ENCODE measurements around the gene SLCO3A1. TPM values are rescaled to one million over a fixed set of nuclear protein-coding genes. Genes with fewer than 3 reads are reported as not detected.

Gene SLCO3A1
- total RNA-seq, 1 donor from 2014 or later, result 7.7 TPM

- Mint-ChIP-seq H3K9me3 (ENCODE audit: low read depth) (peaks cover 2% of the 10 kb centered on the region), H3K4me3 (ENCODE audit: low read depth) (no peak overlapping the region), H3K36me3 (ENCODE audit: insufficient read depth) (no peaks in the 10 kb centered on the region), H3K27me3 (peaks cover 9% of the 10 kb centered on the region), H3K27ac (no peak overlapping the region), H3K4me1 (ENCODE audit: low read depth) (peaks cover 14% of the 10 kb centered on the region)
- TF ChIP-seq CTCF (IDR thresholded peaks at IDR 0.05; ENCODE audit: unreplicated experiment), result no peak
- DNase-seq (ENCODE audit: low spot score, unreplicated experiment), result no peak
Observed at GRCh38 chr15:91938136-91938535, 84.6 kb downstream of the SLCO3A1 start.

GRCh38 chr15:91939403-91939831 lies 85.9 kb downstream of the SLCO3A1 start:
- DNase-seq (ENCODE audit: low spot score, unreplicated experiment), result no peak
- TF ChIP-seq CTCF (IDR thresholded peaks at IDR 0.05; ENCODE audit: unreplicated experiment), result no peak
- Mint-ChIP-seq H3K36me3 (ENCODE audit: insufficient read depth) (no peaks in the 10 kb centered on the region), H3K9me3 (ENCODE audit: low read depth) (no peaks in the 10 kb centered on the region), H3K4me3 (ENCODE audit: low read depth) (no peak overlapping the region), H3K4me1 (ENCODE audit: low read depth) (peaks cover 14% of the 10 kb centered on the region), H3K27ac (no peak overlapping the region), H3K27me3 (peaks cover 9% of the 10 kb centered on the region)

- Mint-ChIP-seq H3K36me3 (ENCODE audit: insufficient read depth) (no peaks in the 10 kb centered on the region), H3K4me1 (ENCODE audit: low read depth) (peaks cover 14% of the 10 kb centered on the region), H3K27ac (peak overlapping the region; percentile 9), H3K9me3 (ENCODE audit: low read depth) (no peaks in the 10 kb centered on the region), H3K4me3 (ENCODE audit: low read depth) (no peak overlapping the region), H3K27me3 (peaks cover 9% of the 10 kb centered on the region)
- no peak for TF ChIP-seq CTCF (IDR thresholded peaks at IDR 0.05; ENCODE audit: unreplicated experiment)
- DNase-seq (ENCODE audit: low spot score, unreplicated experiment), result no peak
Observed at GRCh38 chr15:91940496-91941381, 87.2 kb downstream of the SLCO3A1 start.

GRCh38 chr15:91941871-91942658 lies 88.6 kb downstream of the SLCO3A1 start:
- TF ChIP-seq CTCF (IDR thresholded peaks at IDR 0.05; ENCODE audit: unreplicated experiment), result no peak
- Mint-ChIP-seq H3K4me1 (ENCODE audit: low read depth) (peaks cover 14% of the 10 kb centered on the region), H3K9me3 (ENCODE audit: low read depth) (no peaks in the 10 kb centered on the region), H3K27me3 (peaks cover 7% of the 10 kb centered on the region), H3K36me3 (ENCODE audit: insufficient read depth) (no peaks in the 10 kb centered on the region), H3K4me3 (ENCODE audit: low read depth) (no peak overlapping the region), H3K27ac (no peak overlapping the region)
- no peak for DNase-seq (ENCODE audit: low spot score, unreplicated experiment)

- Mint-ChIP-seq H3K4me1 (ENCODE audit: low read depth) (peaks cover 20% of the 10 kb centered on the region), H3K27me3 (peaks cover 7% of the 10 kb centered on the region), H3K27ac (no peak overlapping the region), H3K36me3 (ENCODE audit: insufficient read depth) (no peaks in the 10 kb centered on the region), H3K9me3 (ENCODE audit: low read depth) (no peaks in the 10 kb centered on the region), H3K4me3 (ENCODE audit: low read depth) (no peak overlapping the region)
- DNase-seq (ENCODE audit: low spot score, unreplicated experiment), result no peak
- TF ChIP-seq CTCF (IDR thresholded peaks at IDR 0.05; ENCODE audit: unreplicated experiment), result no peak
Observed at GRCh38 chr15:91942720-91943394, 89.3 kb downstream of the SLCO3A1 start.

All from progenitor cell of endocrine pancreas (in vitro differentiated cells).